Endothelial cell of umbilical vein (primary cell): Measurements from ENCODE around the gene NEK6. TPM values are rescaled to one million over a fixed set of nuclear protein-coding genes. Genes with fewer than 3 reads are reported as not detected.

Experiments
- BruUV-seq: library from RNA; stranded (reverse); fragments of 400-500 nt; replicated peaks from 2 replicates; lab custom pipeline; 2021; lab: Mats Ljungman, UMichigan
- CTCF ChIA-PET: fragments of 300-600, 350-600 bp; sonication (Branson Sonifier 250); formaldehyde crosslinking; loops from one replicate; lab custom pipeline; 2021; ENCODE audit warnings: antibody characterized with exemption, inconsistent platforms; lab: Charles Lee
- POLR2A ChIA-PET: fragments of 300-600, 350-600 bp; sonication (Branson Sonifier 250); formaldehyde crosslinking; loops from one replicate; lab custom pipeline; 2021; ENCODE audit warnings: antibody characterized with exemption, inconsistent platforms; lab: Charles Lee
- DNase-seq: peaks from one replicate; pipeline ENCODE4 v3.0.0-alpha.2; 2011; ENCODE audit warnings: low read depth, low spot score
- FAIRE-seq: peaks from 2 replicates; lab custom pipeline; 2011; peaks lifted over from hg19 to GRCh38; lab: Jason Lieb, UNC
- H2AFZ ChIP-seq: 2 replicates; pipeline ENCODE4 v1.6.0; 2012; ENCODE audit warnings: low read depth, low read length, control low read depth, inconsistent platforms
- H3K27ac ChIP-seq: 2 replicates; pipeline ENCODE4 v1.5.1; 2011; ENCODE audit warnings: low read depth, mild to moderate bottlenecking, control low read depth, low read length, moderate library complexity; ENCODE audit not compliant: insufficient read depth
- H3K27me3 ChIP-seq, 2 experiments: 2 replicates each; pipeline versions ENCODE4 v1.6.0 to v1.6.1; 2011; ENCODE audit warnings: low read length in 2 of 2, mixed read lengths in 1 of 2; ENCODE audit not compliant: control insufficient read depth in 2 of 2, insufficient read depth in 2 of 2
- H3K36me3 ChIP-seq, 2 experiments: 2 replicates in 1 of 2; 3 replicates in 1 of 2; pipeline ENCODE4 v1.5.1; 2011; ENCODE audit warnings: low read length in 2 of 2, mild to moderate bottlenecking in 1 of 2, moderate library complexity in 1 of 2; ENCODE audit not compliant: control insufficient read depth in 2 of 2, insufficient read depth in 2 of 2; ENCODE audit errors: extremely low read depth in 1 of 2
- H3K4me1 ChIP-seq: 3 replicates; pipeline ENCODE4 v1.5.1; 2011; ENCODE audit warnings: mild to moderate bottlenecking, low read length; ENCODE audit not compliant: control insufficient read depth, insufficient read depth; ENCODE audit errors: extremely low read depth
- H3K4me2 ChIP-seq: 2 replicates; pipeline ENCODE4 v1.6.1; 2011; ENCODE audit warnings: low read length, control low read depth, mixed read lengths; ENCODE audit not compliant: insufficient read depth
- H3K4me3 ChIP-seq, 3 experiments: fragments of 200-600 bp in 1 of 3; sonication (generic), shearing (Covaris generic) in 1 of 3; replicated peaks in 1 of 3; 2 replicates each; pipeline ENCODE4 v1.5.1; 2011 to 2016; ENCODE audit warnings: control low read depth in 3 of 3, low read length in 3 of 3, mild to moderate bottlenecking in 2 of 3, inconsistent platforms in 1 of 3, low read depth in 1 of 3, moderate library complexity in 1 of 3; ENCODE audit not compliant: insufficient read depth in 1 of 3
- H3K79me2 ChIP-seq: 2 replicates; pipeline ENCODE4 v1.6.0; 2012; ENCODE audit warnings: low read length, inconsistent platforms; ENCODE audit not compliant: control insufficient read depth, insufficient read depth
- H3K9ac ChIP-seq: replicated peaks from 2 replicates; pipeline ENCODE3; 2011; ENCODE audit warnings: low read length, control low read depth; ENCODE audit not compliant: insufficient read depth; ENCODE audit errors: extremely low read depth
- H3K9me1 ChIP-seq: replicated peaks from 3 replicates; pipeline ENCODE4 v1.6.0; 2011; ENCODE audit warnings: mild to moderate bottlenecking, low read length; ENCODE audit not compliant: control insufficient read depth, insufficient read depth; ENCODE audit errors: extremely low read depth
- H3K9me3 ChIP-seq: replicated peaks from 2 replicates; pipeline ENCODE4 v1.5.1; 2012; ENCODE audit warnings: low read length, inconsistent platforms; ENCODE audit not compliant: control insufficient read depth, insufficient read depth
- H4K20me1 ChIP-seq: replicated peaks from 2 replicates; pipeline ENCODE3; 2011; ENCODE audit warnings: mild to moderate bottlenecking, low read length; ENCODE audit not compliant: control insufficient read depth, insufficient read depth; ENCODE audit errors: extremely low read depth
- CTCF ChIP-seq, 2 donors: IDR thresholded peaks; 1 replicate in 1 of 2; 2 replicates in 1 of 2; pipeline ENCODE4 v1.5.1; 2011; ENCODE audit warnings: low read length in 2 of 2, mild to moderate bottlenecking in 2 of 2, moderate library complexity in 2 of 2, control low read depth in 1 of 2, inconsistent platforms in 1 of 2, low read depth in 1 of 2; ENCODE audit not compliant: insufficient read depth in 1 of 2; ENCODE audit errors: extremely low read depth in 1 of 2
- FOS ChIP-seq: IDR thresholded peaks from 2 replicates; pipeline ENCODE4 v1.6.1; 2011; ENCODE audit warnings: mild to moderate bottlenecking, low read length, moderate library complexity, borderline replicate concordance; ENCODE audit not compliant: insufficient read depth
- GATA2 ChIP-seq: IDR thresholded peaks from 2 replicates; pipeline ENCODE4 v1.7.0; 2011; ENCODE audit warnings: low read depth, mild to moderate bottlenecking, moderate library complexity, mixed read lengths, low read length; ENCODE audit not compliant: insufficient read length, insufficient read depth
- JUN ChIP-seq: IDR thresholded peaks from 2 replicates; pipeline ENCODE4 v1.6.1; 2011; ENCODE audit warnings: borderline replicate concordance, low read depth; ENCODE audit not compliant: insufficient read length, insufficient read depth
- POLR2AphosphoS5 ChIP-seq: IDR thresholded peaks from 2 replicates; pipeline ENCODE4 v1.6.1; 2012; ENCODE audit warnings: low read depth, mild to moderate bottlenecking, control low read depth, low read length, moderate library complexity; ENCODE audit not compliant: insufficient read depth
- dilution Hi-C: fragments of 300-500 bp; cut with MboI; formaldehyde crosslinking; loops from one replicate; pipeline ENCODE4 v1.15.0; 2019; ENCODE audit warnings: low sequenced_read_pairs; ENCODE audit not compliant: extremely low pct_ligation_motif_present
- intact Hi-C: fragments of 100-400 bp; cut with micrococcal nuclease; formaldehyde crosslinking; loops from one replicate; pipeline ENCODE4 v1.10.0; 2022
- polyA plus RNA-seq, 4 experiments: library from polyadenylated mRNA; depleted of rRNA in 3 of 4; stranded (reverse) in 3 of 4; unstranded in 1 of 4; fragments of >200 nt; gene quantifications; 2 replicates each; pipeline versions ENCODE4 v1.2.1 to v1.2.3, GENCODE V29; 2011 to 2012; ENCODE audit warnings: missing spikeins in 1 of 4
- total RNA-seq: library from RNA; stranded (reverse); gene quantifications from 2 replicates; pipeline ENCODE4 v1.2.3, GENCODE V29; 2021

NEK6 gene
- total and polyA plus RNA-seq, 2 donors (not counting 3 experiments of a cell fraction or from before 2014, with no cell fraction given) = 64.3 to 67.1 TPM

GRCh38 chr9:124306098-124306735 is 48.5 kb downstream of the NEK6 start:
- POLR2A ChIA-PET = interaction anchor here (1.1 kb wide), 1 partner anchor 47 kb away, joined by 3 read pairs; no protein-coding TSS in a partner anchor
- Histone ChIP-seq H3K9me3 (no peaks in the 10 kb centered on the region), H3K36me3 (peaks cover 5 to 24% of the 10 kb centered on the region in 2 experiments), H3K9me1 (no peaks in the 10 kb centered on the region), H3K79me2 (peaks cover 44% of the 10 kb centered on the region), H2AFZ (no peak overlapping the region), H3K9ac (peak overlapping the region; percentile 18), H3K4me3 (no peak overlapping the region), H3K4me1 (peaks cover 31% of the 10 kb centered on the region), H3K27ac (peak overlapping the region; percentile 75), H3K27me3 (no peaks in the 10 kb centered on the region), H3K4me2 (peak overlapping the region; percentile 13), H4K20me1 (no peaks in the 10 kb centered on the region)
- dilution Hi-C loops (loop anchor here (25.0 kb wide), 1 partner anchor 94 kb away; no protein-coding TSS in a partner anchor), intact Hi-C loops (no loop called here)
- TSS peak; percentile 69 for BruUV-seq
- TF ChIP-seq POLR2AphosphoS5 = peak; percentile 60
- peak; percentile 77 for TF ChIP-seq JUN
- TF ChIP-seq FOS = peak; percentile 84
- TF ChIP-seq CTCF (IDR thresholded peaks at IDR 0.05; ENCODE audit: extremely low read depth in 1 of 2, insufficient read depth in 1 of 2, low read depth in 1 of 2, low read length in 2 of 2) = no peak
- no peak for TF ChIP-seq GATA2
- CTCF ChIA-PET = interaction anchor here (0.7 to 4.7 kb wide), 8 partner anchors 9 to 183 kb away, joined by 3 to 29 read pairs (median 3); no protein-coding TSS in a partner anchor
- peak; percentile 81 for DNase-seq
- FAIRE-seq = peak; percentile 95
